Heart right ventricle (tissue), 16 donors: Measurements from ENCODE around the gene FZD1. TPM values are rescaled to one million over a fixed set of nuclear protein-coding genes. Genes with fewer than 3 reads are reported as not detected.

Experiments used
- ATAC-seq, 8 donors: fragments of 200-7000 bp; cut with Tn5 transposase; one replicate each; pipeline ENCODE4 v1.9.1; 2020; ENCODE audit warnings: mild to moderate bottlenecking in 8 of 8, moderate library complexity in 8 of 8, moderate number of reproducible peaks in 1 of 8
- DNase-seq, 2 donors: peaks; one replicate each; pipeline ENCODE4 v3.0.0-alpha.2; 2020
- H3K27ac ChIP-seq, 10 donors: fragments of 200-600 bp; sonication (generic) in 2 of 10; one replicate each; pipeline versions ENCODE4 v1.5.0 to v1.8.0; 2020 to 2022; ENCODE audit warnings: mild to moderate bottlenecking in 3 of 10
- H3K27me3 ChIP-seq, 7 donors: fragments of 200-600 bp; one replicate each; pipeline ENCODE4 v1.8.0; 2021 to 2022; ENCODE audit warnings: mild to moderate bottlenecking in 2 of 7
- H3K36me3 ChIP-seq, 9 donors: fragments of 200-600 bp; sonication (generic) in 1 of 9; one replicate each; pipeline versions ENCODE4 v1.5.0 to v1.8.0; 2020 to 2022; ENCODE audit warnings: mild to moderate bottlenecking in 2 of 9
- H3K4me1 ChIP-seq, 9 donors: fragments of 200-600 bp; sonication (generic) in 1 of 9; one replicate each; pipeline versions ENCODE4 v1.5.0 to v1.8.0; 2020 to 2022; ENCODE audit warnings: mild to moderate bottlenecking in 4 of 9
- H3K4me3 ChIP-seq, 10 donors: fragments of 200-600 bp; sonication (generic) in 2 of 10; one replicate each; pipeline versions ENCODE4 v1.5.0 to v1.8.0; 2020 to 2022; ENCODE audit warnings: mild to moderate bottlenecking in 7 of 10, moderate library complexity in 2 of 10
- H3K9me3 ChIP-seq, 11 donors: fragments of 200-600 bp in 10 of 11; sonication (generic) in 2 of 11; one replicate each; pipeline versions ENCODE4 v1.5.0 to v1.8.0; 2013 to 2022; ENCODE audit warnings: mild to moderate bottlenecking in 2 of 11, control low read depth in 1 of 11, moderate library complexity in 1 of 11
- CTCF ChIP-seq, 9 donors: fragments of 200-600 bp; sonication (generic) in 2 of 9; IDR thresholded peaks; one replicate each; pipeline versions ENCODE4 v1.5.0 to v1.8.0; 2021 to 2022; ENCODE audit warnings: antibody characterized with exemption in 9 of 9, mild to moderate bottlenecking in 5 of 9, moderate library complexity in 1 of 9
- WGBS, 2 donors: extraction: QIAGEN DNeasy Blood & Tissue Kit; methylation state at CpG; one replicate each; pipeline ENCODE4 v1.1.7; 2013; ENCODE audit warnings: inconsistent platforms in 1 of 2; 5-methylcytosine and 5-hydroxymethylcytosine counted together
- intact Hi-C, 10 donors: fragments of 100-400 bp; cut with DNase I; formaldehyde crosslinking; loops; one replicate each; pipeline versions ENCODE4 v1.11.1 to v1.14.2; 2022
- polyA plus RNA-seq, 2 donors: library from polyadenylated mRNA; stranded (reverse); fragments of 200-250 nt; gene quantifications; one replicate each; pipeline ENCODE4 v1.2.3, GENCODE V29; 2013
- total RNA-seq, 10 donors: library from RNA; stranded (reverse); fragmentation: NEBNext Ultra II Directional in 3 of 10; extraction: Animal tissue kit (Norgen Biotek cat#: 25700) in 3 of 10; gene quantifications; one replicate each; pipeline versions ENCODE4 v1.2.1 to v1.2.4, GENCODE V29; 2021 to 2023
- donor health status: Arrhythmogenic right ventricular cardiomyopathy.
- donor health status: ischemic (EF 13 %, LVEDD 7.1; RV severe dilation, severe dysfunction).
- donor health status: healthy with polysubstance abuse.
- donor health status: DM: no; HTN: yes; CAD: no.
- donor health status: DM: no; HTN: no; CAD: no.
- donor health status: ischemic (EF 25% LVEDD 6.9; RV normal size, moderate dysfunction).
- donor health status: ischemic (EF 25% LVEDD 5.7; RV mildly dilated, moderate dysfunction).
- donor health status: healthy.
- donor health status: DM: yes; HTN: yes; CAD: no.
- donor health status: Ischemic cardiomyopathy.
- donor health status: ischemic (EF 35%, LVEDD 5.7; RV mildly dilated, moderate dysfunction).
- donor health status: nonischemic (EF 11% LVEDD 7.7; RV severe dilation, severe dysfunction).
- donor health status: DM: yes; HTN: yes; CAD: no.
- donor health status: PGD.
- donor health status: ischemic (EF 29% LVEDD 5.4; RV normal size, mild dysfunction).
- donor health status: nonischemic (EF 23%, LVEDD 6.1; RV moderate dilation, normal function).

The FZD1 gene
- total and polyA plus RNA-seq, 12 donors = 3.8 to 36.0 (median 15.6) TPM

- ATAC-seq = peak in 3 of 8 donors; percentile 51 to 62 (median 57)
- no peaks in the 10 kb centered on the region for H3K9me3 ChIP-seq
- no peaks in the 10 kb centered on the region for H3K36me3 ChIP-seq
- TF ChIP-seq CTCF (IDR thresholded peaks at IDR 0.05) = peak in 7 of 9 donors; percentile 44 to 60 (median 53)
- H3K27ac ChIP-seq = no peak overlapping the region
- no peak overlapping the region for H3K4me3 ChIP-seq
- DNase-seq = peak; percentile 23 to 35
- no peaks in the 10 kb centered on the region for H3K27me3 ChIP-seq
- intact Hi-C loops = loop anchor here in 6 of 10 donors (2.0 to 10.0 kb wide), 4 partner anchors 346 to 496 kb away; no protein-coding TSS in a partner anchor
- 83 to 89% methylated on average over 3 of the region's 3 CpGs for WGBS, 2 donors
- peaks cover 0 to 13% (median 0%) of the 10 kb centered on the region in 9 donors for H3K4me1 ChIP-seq
These were observed 24.1 kb downstream of the FZD1 start for GRCh38 chr7:91288208-91288824.

- H3K9me3 ChIP-seq = no peaks in the 10 kb centered on the region
- H3K4me1 ChIP-seq = peaks cover 0 to 13% (median 0%) of the 10 kb centered on the region in 9 donors
- WGBS, 2 donors = 89 to 90% methylated on average over 5 of the region's 5 CpGs
- intact Hi-C loops = loop anchor here in 6 of 10 donors (2.0 to 10.0 kb wide), 5 partner anchors 125 to 495 kb away; no protein-coding TSS in a partner anchor
- no peaks in the 10 kb centered on the region for H3K27me3 ChIP-seq
- H3K36me3 ChIP-seq = no peaks in the 10 kb centered on the region
- no peak overlapping the region for H3K4me3 ChIP-seq
- TF ChIP-seq CTCF (IDR thresholded peaks at IDR 0.05) = no peak
- DNase-seq (no peak), ATAC-seq (no peak)
- no peak overlapping the region for H3K27ac ChIP-seq
These were observed 25.5 kb downstream of the FZD1 start for GRCh38 chr7:91289633-91290254.

- no peak for DNase-seq
- Histone ChIP-seq H3K9me3 (no peaks in the 10 kb centered on the region), H3K27me3 (no peaks in the 10 kb centered on the region), H3K4me3 (no peak overlapping the region), H3K27ac (no peak overlapping the region), H3K36me3 (no peaks in the 10 kb centered on the region), H3K4me1 (peaks cover 0 to 6% (median 0%) of the 10 kb centered on the region in 9 donors)
- ATAC-seq = no peak
- 94 to 96% methylated on average over 5 of the region's 5 CpGs for WGBS, 2 donors
- intact Hi-C loops = loop anchor here in 1 of 10 donors (10.0 kb wide), 1 partner anchor 123 kb away; no protein-coding TSS in a partner anchor
- no peak for TF ChIP-seq CTCF (IDR thresholded peaks at IDR 0.05)
These were observed 27.1 kb downstream of the FZD1 start for GRCh38 chr7:91291302-91291701.

- WGBS, 2 donors = 93 to 100% methylated on average over 1 of the region's 1 CpG
- no peak for ATAC-seq
These were observed 27.7 kb downstream of the FZD1 start for GRCh38 chr7:91291902-91292301.

More at GRCh38 chr7:91291902-91292301, 27.7 kb downstream of the FZD1 start:
- Histone ChIP-seq H3K4me3 (no peak overlapping the region), H3K9me3 (no peaks in the 10 kb centered on the region), H3K27me3 (no peaks in the 10 kb centered on the region), H3K36me3 (no peaks in the 10 kb centered on the region), H3K4me1 (peaks cover 0 to 6% (median 0%) of the 10 kb centered on the region in 9 donors), H3K27ac (no peak overlapping the region)
- no peak for DNase-seq
- intact Hi-C loops = loop anchor here in 1 of 10 donors (10.0 kb wide), 1 partner anchor 123 kb away; no protein-coding TSS in a partner anchor
- TF ChIP-seq CTCF (IDR thresholded peaks at IDR 0.05) = no peak
